Peyer's patch (tissue), 4 donors: ENCODE measurements around the gene CA5A.

ENCODE experiments used
- CTCF ChIP-seq, 6 experiments: fragments of 450-650 bp in 4 of 6; fragments of 200-600 bp in 2 of 6; sonication (generic) in 1 of 6; IDR thresholded peaks; one replicate each; pipeline ENCODE4 v1.5.1; 2017 to 2019; ENCODE audit warnings: antibody characterized with exemption in 6 of 6, mild to moderate bottlenecking in 3 of 6, moderate library complexity in 1 of 6
- POLR2A ChIP-seq, 2 donors: fragments of 450-650 bp; IDR thresholded peaks; one replicate each; pipeline ENCODE4 v1.5.1; 2017; ENCODE audit warnings: antibody characterized with exemption in 2 of 2, mild to moderate bottlenecking in 2 of 2, moderate library complexity in 2 of 2

- no peak for TF ChIP-seq CTCF (IDR thresholded peaks at IDR 0.05)
- no peak for TF ChIP-seq POLR2A (IDR thresholded peaks at IDR 0.05)
Observed at GRCh38 chr16:87878704-87879103, 57.6 kb downstream of the CA5A start.
